GM12891 (cell line): ENCODE measurements around the gene LRRC47.

Experiments
- DNase-seq: peaks from one replicate; pipeline ENCODE4 v3.0.0; 2011; ENCODE audit warnings: low spot score; ENCODE audit not compliant: insufficient read length
- FAIRE-seq: peaks from 2 replicates; lab custom pipeline; 2011; peaks lifted over from hg19 to GRCh38; lab: Jason Lieb, UNC
- PAX5 ChIP-seq: IDR thresholded peaks from 2 replicates; pipeline ENCODE4 v1.6.1; 2011; ENCODE audit warnings: low read length, moderate library complexity, mild to moderate bottlenecking; ENCODE audit not compliant: insufficient read depth, severe bottlenecking
- POLR2A ChIP-seq: IDR thresholded peaks from 2 replicates; pipeline ENCODE4 v1.6.1; 2011; ENCODE audit warnings: low read depth, low read length, control low read depth
- POLR2AphosphoS5 ChIP-seq: IDR thresholded peaks from 2 replicates; pipeline ENCODE4 v1.6.1; 2011; ENCODE audit warnings: low read depth, low read length, control low read depth
- POU2F2 ChIP-seq: IDR thresholded peaks from 2 replicates; pipeline ENCODE4 v1.6.1; 2011; ENCODE audit warnings: low read depth, mild to moderate bottlenecking, control low read depth, low read length, moderate library complexity
- SPI1 ChIP-seq: IDR thresholded peaks from 2 replicates; pipeline ENCODE4 v1.6.1; 2011; ENCODE audit warnings: low read depth, low read length, control low read depth
- TAF1 ChIP-seq: IDR thresholded peaks from 2 replicates; pipeline ENCODE4 v1.6.1; 2011; ENCODE audit warnings: low read depth, low read length, control low read depth

Gene LRRC47

GRCh38 chr1:3763351-3764125 is 32.8 kb downstream of the LRRC47 start:
- TF ChIP-seq PAX5 (no peak), POLR2AphosphoS5 (no peak), POLR2A (no peak), SPI1 (no peak), TAF1 (no peak), POU2F2 (no peak)
- FAIRE-seq: no peak
- no peak for DNase-seq

DNA sequence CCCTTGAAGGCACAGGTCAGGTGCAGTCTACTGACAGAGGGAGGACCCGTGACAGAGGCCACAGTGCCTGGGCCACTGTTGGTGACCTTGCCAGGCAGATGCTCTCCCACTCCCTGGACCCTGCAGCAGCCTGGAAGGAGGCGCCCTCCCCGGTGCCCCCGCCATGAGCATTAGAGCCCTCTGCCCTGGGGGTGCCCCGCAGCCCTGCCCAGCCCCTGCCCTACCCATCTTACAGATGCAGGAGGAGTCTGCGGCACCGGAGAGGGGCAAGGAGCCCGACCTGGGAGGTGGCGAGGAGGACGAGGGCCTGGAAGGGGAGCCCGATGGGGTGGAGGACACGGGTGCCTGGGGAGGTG is 33.4 kb downstream of the LRRC47 start:
- TF ChIP-seq POLR2AphosphoS5 (no peak), SPI1 (no peak), POU2F2 (no peak), PAX5 (no peak), POLR2A (no peak), TAF1 (no peak)
- DNase-seq: no peak
- no peak for FAIRE-seq

DNA sequence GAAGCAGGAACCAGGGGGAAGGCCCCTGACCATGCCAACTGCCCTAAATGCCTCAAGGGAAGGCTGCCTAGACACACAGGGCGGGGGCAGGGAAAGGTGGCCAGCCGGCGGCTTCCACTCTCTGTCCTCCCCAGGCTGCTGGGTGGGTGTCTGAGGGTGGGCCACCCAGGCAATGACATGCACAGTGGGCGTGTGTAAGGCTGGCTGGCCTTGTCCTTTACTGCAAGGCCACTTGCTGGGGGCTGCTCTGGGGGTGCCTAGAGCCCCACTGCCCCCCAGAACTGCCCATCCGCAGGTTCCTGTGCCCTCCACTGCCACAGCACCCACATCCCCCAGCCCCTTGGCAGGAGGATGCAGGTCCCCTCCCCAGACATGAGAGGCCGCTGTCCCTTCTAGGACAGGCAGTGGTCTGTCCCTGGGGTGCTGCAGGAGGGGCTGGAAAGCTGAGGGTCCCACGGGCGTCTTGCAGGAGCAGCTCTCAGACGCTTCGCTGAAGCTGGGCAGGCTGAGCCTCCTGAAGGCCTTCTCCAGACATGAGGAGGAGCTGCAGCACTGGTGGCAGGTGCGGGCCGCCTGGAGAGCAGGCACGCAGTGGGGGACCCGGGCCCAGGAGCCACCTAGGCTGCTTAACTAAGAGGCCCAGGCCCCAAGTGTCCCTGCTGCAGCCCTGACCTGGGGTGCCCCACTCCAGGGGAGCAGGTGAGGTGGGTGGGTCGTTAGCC is 34.0 kb downstream of the LRRC47 start:
- TF ChIP-seq SPI1 (no peak), POLR2A (no peak), POU2F2 (no peak), TAF1 (no peak), PAX5 (no peak), POLR2AphosphoS5 (no peak)
- DNase-seq (no peak), FAIRE-seq (no peak)

- no peak for TF ChIP-seq POLR2AphosphoS5
- no peak for TF ChIP-seq POU2F2
- no peak for TF ChIP-seq SPI1
- no peak for TF ChIP-seq POLR2A
- TF ChIP-seq PAX5: no peak
- TF ChIP-seq TAF1: no peak
- FAIRE-seq: no peak
- DNase-seq: no peak
These were observed 34.8 kb downstream of the LRRC47 start for GRCh38 chr1:3761296-3762010.

DNA sequence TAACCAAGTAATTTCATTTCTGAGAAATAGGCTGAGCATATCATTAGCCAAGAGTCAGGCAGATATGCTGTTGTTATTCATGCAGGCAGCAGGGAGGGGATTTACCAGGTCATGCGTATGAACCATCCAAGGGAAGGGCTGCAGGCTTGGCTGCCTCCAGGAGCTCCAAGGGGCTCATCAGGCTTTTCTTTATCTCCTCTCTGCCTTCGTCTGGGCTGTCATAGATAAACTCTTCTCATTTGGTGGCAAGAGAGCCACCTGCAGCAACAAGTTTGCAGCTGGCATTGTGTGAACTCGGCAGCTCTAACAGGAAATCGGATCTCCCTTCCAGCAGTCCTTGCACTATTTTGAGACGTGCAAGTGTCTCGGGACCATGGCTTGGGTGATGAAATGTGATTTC is 36.5 kb downstream of the LRRC47 start:
- FAIRE-seq (no peak), DNase-seq (no peak)
- no peak for TF ChIP-seq POU2F2
- no peak for TF ChIP-seq PAX5
- no peak for TF ChIP-seq TAF1
- TF ChIP-seq SPI1: no peak
- no peak for TF ChIP-seq POLR2AphosphoS5
- no peak for TF ChIP-seq POLR2A

DNA sequence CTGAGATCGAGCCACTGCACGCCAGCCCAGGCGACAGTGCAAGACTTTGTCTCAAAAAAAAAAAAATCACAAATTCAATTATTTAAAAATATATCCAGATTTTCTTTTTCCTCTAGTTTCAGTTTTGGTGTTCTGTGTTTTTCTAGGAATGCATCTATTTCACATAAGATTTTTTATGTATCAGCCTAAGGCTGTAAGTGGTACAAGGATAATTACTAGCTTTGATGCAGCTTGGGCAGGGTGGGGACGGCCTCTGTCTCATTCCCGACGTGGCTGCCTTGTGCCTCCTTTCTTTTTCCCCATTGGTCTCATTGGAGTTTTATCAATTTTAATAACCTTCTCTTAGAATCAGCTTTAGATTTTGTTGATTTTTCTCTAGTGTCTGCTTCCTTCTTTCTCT is 37.1 kb downstream of the LRRC47 start:
- TF ChIP-seq SPI1 (no peak), PAX5 (no peak), TAF1 (no peak), POLR2A (no peak), POU2F2 (no peak), POLR2AphosphoS5 (no peak)

GRCh38 chr1:3756394-3756793 is 39.9 kb downstream of the LRRC47 start:
- TF ChIP-seq POU2F2 (no peak), SPI1 (no peak), POLR2A (no peak), TAF1 (no peak), POLR2AphosphoS5 (no peak), PAX5 (no peak)
- DNase-seq (no peak), FAIRE-seq (no peak)

More for the DNA sequence above, 37.1 kb downstream of the LRRC47 start:
- DNase-seq: no peak
- no peak for FAIRE-seq

GRCh38 chr1:3753656-3754454 is 42.4 kb downstream of the LRRC47 start:
- FAIRE-seq (no peak), DNase-seq (no peak)
- no peak for TF ChIP-seq SPI1
- TF ChIP-seq POU2F2: no peak
- no peak for TF ChIP-seq PAX5
- TF ChIP-seq POLR2AphosphoS5: no peak
- TF ChIP-seq TAF1: no peak
- no peak for TF ChIP-seq POLR2A
